Activated CD4-positive, alpha-beta T cell treated with anti-CD3 and anti-CD28 coated beads, Interleukin-10, Interleukin-2, amounts not matched to agents 100 ng/mL and 50 ng/mL, durations not matched to agents 16 hours and 8 hours (primary cell): ENCODE data around the gene FAAH.

Experiments
- DNase-seq: peaks from one replicate; pipeline ENCODE4 v3.0.0-alpha.2; 2020

FAAH gene

DNA sequence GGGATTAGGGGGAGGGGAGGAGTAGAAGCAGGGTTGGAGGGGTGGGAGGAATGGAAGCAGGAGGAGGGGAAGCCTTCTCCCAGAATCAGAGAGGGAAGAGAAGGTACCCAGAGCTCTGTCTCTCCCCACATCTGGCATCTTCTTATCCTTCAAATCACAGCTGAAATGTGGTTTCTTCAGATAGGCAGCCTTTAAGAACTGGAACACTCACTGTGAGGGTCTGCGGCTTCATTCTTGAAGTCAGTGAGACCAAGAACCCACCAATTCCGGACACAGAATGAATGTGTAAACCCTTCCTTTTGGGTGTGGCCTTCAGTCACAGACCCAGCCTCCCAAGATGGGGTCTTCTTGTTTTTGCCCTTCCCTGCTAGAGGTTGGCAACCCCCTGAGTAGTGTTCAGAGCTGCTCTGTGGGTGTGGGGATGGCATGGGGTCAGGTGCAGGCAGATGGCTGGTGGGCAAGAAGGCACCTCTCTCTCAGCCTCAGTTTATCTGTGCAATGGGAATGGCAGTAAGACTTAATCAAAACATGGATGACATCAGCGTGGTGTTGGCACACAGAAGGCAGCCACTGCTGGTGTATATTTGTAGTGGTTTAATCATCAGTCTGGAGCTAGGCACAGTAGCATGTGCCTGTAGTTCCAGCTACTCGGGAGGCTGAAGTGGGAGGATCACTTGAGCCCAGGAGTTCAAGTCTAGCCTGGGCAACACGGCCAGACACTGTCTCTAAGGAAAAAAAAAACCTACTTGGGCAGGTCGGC, 7.2 kb downstream of the FAAH start:
- DNase-seq = no peak

DNA sequence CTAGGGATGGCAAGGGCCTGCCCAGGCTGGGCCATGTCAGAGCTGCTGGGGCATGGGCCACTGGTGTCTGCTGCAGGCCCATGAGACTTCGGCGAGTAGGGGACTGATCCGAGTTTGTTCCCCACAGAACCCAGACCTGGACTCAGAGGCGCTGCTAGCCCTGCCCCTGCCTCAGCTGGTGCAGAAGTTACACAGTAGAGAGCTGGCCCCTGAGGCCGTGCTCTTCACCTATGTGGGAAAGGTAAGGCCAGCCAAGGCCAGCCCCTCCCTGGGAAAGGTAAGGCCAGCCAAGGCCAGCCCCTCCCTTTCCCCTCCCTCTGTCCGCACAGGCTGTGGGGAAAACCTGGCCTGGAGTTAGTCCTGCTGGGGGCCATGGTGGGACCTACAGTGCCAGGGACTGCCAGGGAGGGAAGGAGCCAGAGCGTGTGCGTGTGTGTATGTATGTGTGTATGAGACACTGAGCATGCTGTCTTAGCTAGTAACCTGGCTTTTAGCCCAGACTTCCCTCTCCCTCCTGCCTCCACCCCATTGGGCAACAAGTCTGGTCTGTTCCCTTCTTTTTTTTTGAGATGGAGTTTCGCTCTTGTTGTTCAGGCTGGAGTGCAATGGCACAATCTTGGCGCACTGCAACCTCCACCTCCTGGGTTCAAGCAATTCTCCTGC, 8.0 kb downstream of the FAAH start:
- no peak for DNase-seq

DNA sequence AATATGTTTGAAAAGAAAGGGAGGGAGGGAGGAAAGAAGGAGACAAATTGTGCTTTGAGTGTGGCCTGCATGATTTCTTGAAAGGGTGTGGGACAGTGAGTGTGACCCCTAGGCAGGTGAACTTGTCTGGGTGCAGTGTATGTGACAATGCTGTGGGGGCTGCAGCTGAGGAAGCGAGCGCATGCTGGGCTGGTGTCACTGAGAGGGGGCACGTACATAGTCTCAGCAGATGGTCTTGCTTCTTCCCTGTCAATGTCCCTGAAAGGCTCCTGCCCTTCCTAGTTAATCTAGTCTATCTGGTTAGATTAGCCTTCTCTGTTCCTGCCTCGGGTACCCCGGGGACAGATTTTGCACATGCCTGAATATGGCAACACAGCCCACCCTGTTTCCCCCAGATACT, 9.8 kb downstream of the FAAH start:
- no peak for DNase-seq

DNA sequence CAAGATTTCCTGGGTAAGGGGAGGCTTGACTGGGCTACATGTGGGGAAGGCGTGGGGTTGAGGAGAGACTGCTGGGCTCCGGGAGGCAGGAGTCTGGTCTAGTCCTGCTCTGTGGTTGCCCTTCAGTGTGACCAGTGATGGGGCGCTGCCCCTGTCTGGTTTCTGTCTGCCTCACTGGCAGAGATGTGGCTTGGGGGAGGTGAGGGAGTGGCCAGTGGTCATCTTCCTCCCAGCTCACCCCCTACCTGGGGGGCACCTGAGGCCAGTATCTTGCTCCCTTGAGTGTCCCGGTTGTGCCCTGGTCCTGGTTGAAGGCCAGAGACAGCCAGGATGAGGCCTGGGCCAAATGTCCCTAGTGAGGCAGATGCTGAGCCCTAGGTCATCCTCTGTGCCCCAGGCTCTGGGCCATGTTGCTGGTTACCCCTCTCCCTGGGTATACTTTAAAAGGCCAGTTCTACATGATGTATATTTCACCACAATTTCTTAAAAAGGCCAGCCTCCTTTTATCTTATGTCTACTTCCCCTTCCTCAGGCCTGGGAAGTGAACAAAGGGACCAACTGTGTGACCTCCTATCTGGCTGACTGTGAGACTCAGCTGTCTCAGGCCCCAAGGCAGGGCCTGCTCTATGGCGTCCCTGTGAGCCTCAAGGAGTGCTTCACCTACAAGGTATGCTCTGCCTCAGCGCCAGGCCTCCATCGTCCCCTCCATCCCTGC, 10.5 kb downstream of the FAAH start:
- no peak for DNase-seq

DNA sequence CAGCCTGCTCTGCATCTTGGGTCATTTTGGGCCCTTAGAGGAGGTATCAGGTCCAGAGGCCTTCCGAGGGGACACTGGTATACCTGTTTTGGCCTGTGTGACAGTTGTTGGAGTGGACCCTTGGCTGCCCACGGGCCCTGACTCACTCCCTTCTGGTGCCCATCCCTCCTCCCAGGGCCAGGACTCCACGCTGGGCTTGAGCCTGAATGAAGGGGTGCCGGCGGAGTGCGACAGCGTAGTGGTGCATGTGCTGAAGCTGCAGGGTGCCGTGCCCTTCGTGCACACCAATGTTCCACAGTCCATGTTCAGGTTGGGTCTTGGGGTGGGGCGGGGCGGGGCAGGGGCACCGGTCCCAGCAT, 11.1 kb downstream of the FAAH start:
- no peak for DNase-seq

DNA sequence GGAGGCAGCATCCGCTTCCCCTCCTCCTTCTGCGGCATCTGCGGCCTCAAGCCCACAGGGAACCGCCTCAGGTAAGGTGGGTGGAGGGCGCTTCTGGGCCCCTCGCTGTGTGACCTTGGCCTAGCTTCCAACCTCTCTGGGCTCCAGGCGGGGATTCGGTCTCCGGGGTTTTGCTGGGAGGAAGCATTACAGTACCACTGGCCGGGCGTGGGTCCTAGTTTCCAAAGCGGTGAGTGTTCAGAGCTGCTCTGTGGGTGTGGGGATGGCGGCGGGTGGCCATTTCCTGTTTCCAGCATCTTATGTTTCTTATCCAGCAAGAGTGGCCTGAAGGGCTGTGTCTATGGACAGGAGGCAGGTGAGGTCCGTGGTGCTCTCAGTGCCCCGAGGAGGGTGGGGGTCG, 11.6 kb downstream of the FAAH start:
- DNase-seq = no peak

DNA sequence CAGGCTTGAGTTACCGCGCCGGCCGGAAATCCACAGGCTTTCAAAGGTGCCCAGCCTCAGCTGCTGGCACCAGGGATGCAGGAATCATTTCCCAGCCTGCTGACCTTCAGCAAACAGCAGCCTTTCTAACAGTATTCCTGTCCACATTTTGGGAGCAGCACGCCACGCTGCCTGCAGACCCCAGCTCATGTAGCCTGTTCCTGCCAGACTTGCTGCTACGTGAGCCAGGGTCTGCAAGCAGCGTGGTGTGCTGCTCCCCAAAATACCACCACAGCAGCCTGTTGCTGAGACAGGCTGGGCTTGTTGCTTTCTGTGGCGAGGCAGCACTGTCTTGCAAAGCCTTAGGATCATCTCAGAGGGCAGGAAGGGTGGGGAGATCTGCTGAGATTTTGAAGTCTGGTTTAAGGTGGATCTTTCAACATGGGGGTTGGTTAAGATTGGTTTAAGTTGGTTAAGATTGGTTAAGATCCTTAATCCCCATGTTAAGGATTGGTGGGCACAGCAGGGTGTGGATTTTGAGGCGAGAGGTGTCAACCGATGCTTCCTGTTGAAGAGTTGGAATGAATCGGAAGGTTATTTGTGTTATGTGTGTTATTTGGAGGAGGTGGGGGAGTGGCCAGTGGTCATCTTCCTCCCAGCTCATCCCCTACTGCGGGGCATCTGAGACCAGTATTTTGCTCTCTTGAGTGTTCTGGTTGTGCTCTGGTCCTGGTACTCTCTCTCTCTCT, 12.9 kb downstream of the FAAH start:
- no peak for DNase-seq

DNA sequence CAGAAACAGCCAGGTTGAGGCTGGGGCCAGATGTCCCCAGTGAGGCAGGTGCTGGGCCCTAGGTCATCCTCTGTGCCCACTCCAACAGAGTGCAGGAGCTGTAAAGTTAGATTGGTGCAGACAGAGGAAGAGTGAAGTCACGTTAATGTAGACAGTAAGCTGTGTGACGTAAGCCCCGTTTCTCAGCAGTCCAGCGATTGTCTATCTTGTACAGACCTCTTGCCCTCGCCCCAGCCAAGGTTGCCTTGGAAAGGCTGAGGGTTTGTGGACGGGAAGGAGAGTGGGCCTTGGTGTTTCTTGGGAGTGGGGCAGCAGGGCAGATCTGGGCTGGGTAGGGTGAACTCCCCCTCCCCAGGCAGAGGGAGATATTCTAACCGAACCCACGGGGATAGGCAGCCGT, 13.5 kb downstream of the FAAH start:
- no peak for DNase-seq

DNA sequence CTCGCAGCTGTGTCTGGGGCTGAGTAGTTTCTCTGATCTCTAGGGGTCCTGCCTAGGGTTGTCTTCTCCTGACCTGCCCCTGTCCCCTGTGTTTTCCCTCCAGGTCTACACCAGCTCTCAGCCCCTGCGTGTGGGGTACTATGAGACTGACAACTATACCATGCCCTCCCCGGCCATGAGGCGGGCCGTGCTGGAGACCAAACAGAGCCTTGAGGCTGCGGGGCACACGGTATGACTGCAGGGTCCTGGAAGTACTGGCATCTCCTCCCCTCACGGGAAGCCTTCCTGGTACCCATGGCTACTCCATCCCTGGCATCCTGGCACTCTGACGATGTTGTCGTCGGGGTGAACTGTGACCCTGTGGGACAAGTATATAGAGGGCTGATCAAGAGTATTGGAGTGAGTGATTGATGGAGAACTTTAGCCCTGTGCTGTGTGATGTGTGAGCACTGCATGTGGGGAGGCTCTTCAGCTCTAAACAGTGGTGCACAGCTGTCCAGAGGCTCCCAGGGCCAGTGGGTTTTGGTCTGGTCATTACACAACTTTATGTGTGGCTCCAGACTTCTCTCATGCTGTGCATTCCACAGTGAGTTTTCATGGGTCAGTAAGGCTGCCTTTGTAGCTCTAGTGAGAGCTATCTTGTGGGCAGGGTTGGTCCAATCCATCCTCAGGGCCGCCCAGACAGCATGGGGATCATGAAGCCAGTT, 14.4 kb downstream of the FAAH start:
- DNase-seq = no peak

DNA sequence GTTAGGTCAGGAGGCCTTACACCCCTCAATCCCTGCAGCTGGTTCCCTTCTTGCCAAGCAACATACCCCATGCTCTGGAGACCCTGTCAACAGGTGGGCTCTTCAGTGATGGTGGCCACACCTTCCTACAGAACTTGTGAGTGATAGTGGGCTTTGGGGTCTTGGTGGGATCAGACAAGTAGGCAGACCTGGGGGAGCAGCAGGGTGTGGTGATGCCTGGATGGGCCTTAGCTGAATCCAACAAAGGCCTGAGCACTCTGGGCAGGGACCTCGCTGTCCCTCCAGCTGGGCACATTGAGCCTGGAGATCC, 14.9 kb downstream of the FAAH start:
- no peak for DNase-seq

DNA sequence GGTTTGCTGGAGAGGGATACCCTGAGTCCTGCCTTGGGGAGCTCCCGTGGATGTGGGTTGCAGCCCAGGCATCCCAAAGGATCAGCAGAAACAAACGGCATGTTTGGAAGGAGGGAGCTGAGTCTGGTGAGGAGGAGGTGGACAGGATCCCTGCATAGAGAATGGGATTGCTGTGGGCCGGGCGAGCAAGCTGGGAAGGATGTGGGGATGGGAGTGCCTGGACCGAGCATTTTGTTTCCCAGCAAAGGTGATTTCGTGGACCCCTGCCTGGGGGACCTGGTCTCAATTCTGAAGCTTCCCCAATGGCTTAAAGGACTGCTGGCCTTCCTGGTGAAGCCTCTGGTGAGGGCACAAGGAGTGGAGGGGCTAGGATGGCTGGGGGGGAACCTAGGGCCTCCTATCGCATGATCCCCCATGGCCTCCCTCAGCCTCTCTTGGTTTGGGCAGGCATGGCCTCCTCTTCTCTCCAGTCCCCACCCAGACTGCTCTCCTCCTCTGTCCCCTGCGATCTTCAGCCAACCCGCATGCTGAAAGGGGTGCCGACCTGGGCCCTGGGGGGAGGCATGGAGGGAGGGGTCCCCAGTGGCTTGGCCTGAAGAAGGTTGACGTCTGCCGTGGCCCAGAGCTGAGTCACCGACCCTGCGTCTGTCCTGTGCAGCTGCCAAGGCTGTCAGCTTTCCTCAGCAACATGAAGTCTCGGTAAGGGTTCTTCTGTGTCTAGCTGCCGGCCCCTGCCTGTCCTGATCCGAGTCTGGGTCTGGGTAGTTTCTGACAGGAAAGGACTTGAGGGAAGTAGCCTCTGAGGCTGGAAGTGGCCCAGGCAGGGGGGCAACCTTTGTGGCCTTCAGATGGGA, 16.3 kb downstream of the FAAH start:
- DNase-seq = no peak

DNA sequence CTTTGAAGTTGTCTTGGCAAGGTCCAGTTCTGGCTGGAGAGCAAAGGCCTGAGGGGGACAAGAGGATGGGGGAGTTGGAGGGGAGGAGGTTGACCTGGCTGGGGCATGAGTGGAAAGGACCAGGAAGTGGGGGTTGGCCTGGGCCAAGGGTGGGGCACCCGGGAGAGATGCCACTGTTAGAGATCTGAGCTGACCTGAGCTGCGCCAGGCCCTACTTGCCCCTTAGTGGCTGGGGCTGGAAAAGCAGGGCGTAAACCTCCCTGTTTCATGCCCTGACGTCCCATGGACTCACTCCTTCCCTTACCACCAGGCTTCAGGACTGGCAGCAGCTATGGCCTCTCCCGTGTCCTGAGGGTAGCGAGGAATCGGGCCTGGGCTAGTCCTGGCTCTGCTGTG, 16.9 kb downstream of the FAAH start:
- DNase-seq = no peak

DNA sequence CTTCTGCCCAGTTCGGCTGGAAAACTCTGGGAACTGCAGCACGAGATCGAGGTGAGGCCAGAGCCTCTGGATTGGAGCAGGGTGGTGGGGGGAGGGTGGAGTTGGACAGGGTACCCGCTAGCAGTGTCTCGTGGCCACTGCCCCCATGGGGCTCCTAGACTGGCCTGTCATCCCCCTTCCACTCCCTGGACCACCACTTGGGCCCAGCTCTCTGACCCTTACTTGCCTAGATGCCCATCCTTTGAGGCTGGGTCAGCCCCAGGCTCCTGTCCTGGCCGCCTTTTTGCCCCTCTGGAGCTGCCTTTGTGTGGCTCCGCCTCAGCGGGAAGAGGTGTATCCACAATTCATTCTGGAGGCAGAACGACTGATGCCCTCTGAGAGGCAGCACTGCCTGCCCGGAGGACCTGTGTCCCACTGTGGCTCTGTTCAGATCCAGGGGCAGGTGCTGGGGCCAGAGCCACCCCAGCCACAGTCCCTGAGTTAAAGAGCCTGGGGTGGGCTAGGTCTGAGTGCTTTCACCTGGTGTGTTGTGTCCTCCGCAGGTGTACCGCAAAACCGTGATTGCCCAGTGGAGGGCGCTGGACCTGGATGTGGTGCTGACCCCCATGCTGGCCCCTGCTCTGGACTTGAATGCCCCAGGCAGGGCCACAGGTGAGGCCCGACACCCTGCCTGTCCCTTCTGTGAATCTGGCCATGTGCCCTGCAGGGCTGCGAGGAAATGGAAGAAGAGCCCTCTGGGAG, 17.7 kb downstream of the FAAH start:
- peak; percentile 16 for DNase-seq

DNA sequence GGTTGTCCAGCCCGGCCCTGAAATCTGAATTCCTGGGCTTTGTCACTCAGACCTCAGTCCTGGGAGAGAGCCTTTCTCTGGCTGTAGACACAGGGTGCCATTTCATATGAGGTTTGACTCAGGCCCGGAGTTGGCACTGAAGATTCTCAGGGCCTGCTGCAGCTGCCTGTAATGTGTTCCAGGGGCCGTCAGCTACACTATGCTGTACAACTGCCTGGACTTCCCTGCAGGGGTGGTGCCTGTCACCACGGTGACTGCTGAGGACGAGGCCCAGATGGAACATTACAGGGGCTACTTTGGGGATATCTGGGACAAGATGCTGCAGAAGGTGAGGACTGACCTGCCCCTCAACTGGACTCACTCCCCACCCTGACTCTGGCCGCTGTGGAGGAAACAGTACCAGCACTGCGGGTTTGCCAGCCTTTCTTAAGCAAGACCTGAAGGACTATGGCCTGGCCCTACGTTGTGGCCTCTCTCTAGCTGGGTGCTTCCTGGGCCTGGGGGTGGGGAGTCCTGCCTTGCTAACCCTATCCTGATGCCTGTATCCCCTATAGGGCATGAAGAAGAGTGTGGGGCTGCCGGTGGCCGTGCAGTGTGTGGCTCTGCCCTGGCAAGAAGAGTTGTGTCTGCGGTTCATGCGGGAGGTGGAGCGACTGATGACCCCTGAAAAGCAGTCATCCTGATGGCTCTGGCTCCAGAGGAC, 18.9 kb downstream of the FAAH start:
- DNase-seq = no peak

DNA sequence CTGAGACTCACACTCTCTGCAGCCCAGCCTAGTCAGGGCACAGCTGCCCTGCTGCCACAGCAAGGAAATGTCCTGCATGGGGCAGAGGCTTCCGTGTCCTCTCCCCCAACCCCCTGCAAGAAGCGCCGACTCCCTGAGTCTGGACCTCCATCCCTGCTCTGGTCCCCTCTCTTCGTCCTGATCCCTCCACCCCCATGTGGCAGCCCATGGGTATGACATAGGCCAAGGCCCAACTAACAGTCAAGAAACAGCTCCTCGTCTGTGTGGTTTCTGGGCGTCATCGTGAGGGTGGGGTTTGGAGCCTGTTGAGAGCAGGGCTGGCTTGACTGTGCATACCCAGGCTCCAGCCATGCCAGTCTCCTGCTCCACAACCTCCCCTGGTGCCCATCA, 19.5 kb downstream of the FAAH start:
- DNase-seq = peak; percentile 56

DNA sequence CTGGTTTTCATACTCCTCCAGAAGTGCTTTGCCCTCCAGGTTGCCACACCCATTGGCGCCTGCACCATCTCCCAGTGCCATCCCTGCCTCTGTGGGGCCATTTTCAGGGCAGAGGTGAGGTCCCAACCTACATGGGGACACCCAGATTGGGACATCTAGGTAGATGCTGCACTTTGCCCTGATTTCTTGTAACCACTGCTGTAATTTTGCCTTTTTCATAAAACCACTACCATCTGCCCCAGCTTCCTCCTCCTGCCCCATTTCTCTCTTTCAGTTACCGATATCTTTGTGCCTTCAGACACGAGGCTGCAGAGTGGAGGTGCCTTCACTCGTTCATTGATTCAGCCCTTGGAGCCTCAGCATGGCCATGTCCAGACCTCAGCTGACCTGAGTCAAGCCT, 21.4 kb downstream of the FAAH start:
- DNase-seq = no peak

DNA sequence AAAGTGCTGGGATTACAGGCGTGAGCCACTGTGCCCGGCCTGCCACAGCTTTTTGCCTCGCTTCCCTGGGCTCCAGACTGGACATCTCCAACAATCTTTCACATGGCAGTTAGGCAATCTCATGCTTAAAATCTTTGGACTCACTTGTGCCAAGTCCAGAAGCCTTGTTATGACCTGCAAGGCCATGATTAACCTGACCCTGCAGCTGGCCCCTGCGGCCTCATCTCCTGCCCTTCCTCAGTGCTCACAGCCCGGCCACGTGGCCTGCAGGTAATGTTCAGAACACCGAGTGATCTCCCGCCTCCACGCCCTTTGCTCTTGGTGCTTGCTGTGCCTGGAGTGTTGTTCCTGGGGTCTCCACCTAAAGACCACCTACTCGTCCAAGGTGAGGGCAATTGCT, 24.9 kb downstream of the FAAH start:
- DNase-seq = no peak

DNA sequence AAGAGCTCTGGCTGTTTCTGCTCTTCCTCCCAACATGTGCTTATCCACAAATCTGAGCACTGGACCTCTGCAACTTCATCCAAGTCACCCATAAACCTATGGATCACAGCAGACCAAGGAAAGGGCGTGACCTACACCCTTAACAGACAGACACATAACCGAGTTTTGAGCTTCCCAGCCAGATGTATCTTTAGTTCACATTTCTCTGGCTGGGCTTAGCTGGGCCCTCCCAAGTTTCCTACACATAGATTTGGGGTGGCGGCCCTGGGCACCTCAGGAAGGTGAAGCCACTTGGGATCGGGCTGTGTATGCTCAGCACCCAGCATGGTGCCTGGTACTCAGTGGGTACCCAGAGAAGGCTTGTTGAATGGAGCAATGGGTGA, 26.4 kb downstream of the FAAH start:
- no peak for DNase-seq

DNA sequence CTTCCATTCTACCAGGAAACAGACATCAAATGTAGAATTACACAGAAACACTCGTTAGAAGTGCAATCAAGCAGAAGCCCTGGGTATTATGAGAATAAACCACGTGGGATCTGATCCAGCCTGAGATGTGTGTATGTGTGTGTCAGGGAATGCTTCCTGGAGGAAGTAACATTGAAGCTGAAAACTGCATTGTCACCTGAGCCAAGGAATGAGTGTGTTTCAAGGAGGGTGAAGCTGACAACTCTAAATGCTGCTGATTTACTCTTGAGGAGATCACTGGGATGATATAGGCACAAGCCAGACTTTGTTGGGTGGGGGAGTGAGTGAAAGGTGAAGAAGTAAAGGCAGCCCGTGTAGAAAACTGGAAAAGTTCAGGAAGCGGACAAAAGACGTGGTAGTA, 27.6 kb downstream of the FAAH start:
- no peak for DNase-seq

DNA sequence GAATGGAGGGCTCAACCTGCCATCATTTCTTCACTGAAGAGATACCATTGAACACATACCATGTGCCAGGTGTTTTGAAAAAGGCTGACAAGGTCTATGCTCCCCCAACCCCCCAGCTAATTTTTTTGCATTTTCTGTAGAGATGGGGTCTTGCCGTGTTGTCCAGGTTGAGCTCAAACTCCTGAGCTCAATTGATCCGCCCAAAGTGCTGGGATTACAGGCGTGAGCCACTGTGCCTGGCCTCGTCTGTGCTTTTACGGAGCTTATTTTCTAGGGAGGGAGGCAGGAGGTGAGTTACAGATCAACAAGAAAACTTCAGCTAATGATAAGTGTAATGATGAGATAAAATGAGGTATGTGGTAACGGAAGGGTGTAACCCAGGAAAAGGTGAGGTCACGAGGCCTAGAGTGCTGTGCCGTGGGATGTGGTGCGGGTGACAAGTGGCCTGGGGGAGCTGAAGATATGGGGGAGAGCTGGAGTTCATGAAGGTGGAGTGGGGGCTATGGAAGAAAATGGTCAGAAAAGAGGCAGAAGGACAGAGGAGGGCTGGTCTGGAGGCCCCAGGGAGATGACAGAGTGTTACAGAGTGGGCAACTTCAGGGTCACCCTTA, 28.2 kb downstream of the FAAH start:
- DNase-seq = no peak
